Rectal smooth muscle tissue (tissue), 1 donor: ENCODE data around the gene CAB39L.
A peak's percentile ranks its signal among the peaks of the same experiment; 100 is the strongest.

Experiments
- H3K27ac ChIP-seq: one replicate; pipeline ENCODE4 v1.7.0; 2013; ENCODE audit warnings: low read depth, low read length, inconsistent platforms
- H3K27me3 ChIP-seq: one replicate; pipeline ENCODE4 v1.7.0; 2013; ENCODE audit warnings: low read length; ENCODE audit not compliant: control insufficient read depth, insufficient read depth
- H3K36me3 ChIP-seq: one replicate; pipeline ENCODE4 v1.7.0; 2013; ENCODE audit warnings: low read length; ENCODE audit not compliant: control insufficient read depth, insufficient read depth
- H3K4me1 ChIP-seq: one replicate; pipeline ENCODE4 v1.7.0; 2013; ENCODE audit warnings: low read length; ENCODE audit not compliant: control insufficient read depth, insufficient read depth
- H3K4me3 ChIP-seq: one replicate; pipeline ENCODE4 v1.7.0; 2013; ENCODE audit warnings: low read length
- H3K9ac ChIP-seq: one replicate; pipeline ENCODE4 v1.7.0; 2013; ENCODE audit warnings: low read length

The CAB39L gene

GRCh38 chr13:49374585-49375290 lies 69.1 kb downstream of the CAB39L start:
- no peaks in the 10 kb centered on the region for H3K36me3 ChIP-seq
- no peak overlapping the region for H3K9ac ChIP-seq
- H3K27me3 ChIP-seq: no peaks in the 10 kb centered on the region
- H3K4me3 ChIP-seq: no peak overlapping the region
- H3K27ac ChIP-seq: peak overlapping the region; percentile 38
- peaks cover 21% of the 10 kb centered on the region for H3K4me1 ChIP-seq

GRCh38 chr13:49373716-49374115 lies 70.1 kb downstream of the CAB39L start:
- peaks cover 21% of the 10 kb centered on the region for H3K4me1 ChIP-seq
- no peaks in the 10 kb centered on the region for H3K27me3 ChIP-seq
- no peak overlapping the region for H3K4me3 ChIP-seq
- no peak overlapping the region for H3K27ac ChIP-seq
- H3K9ac ChIP-seq: no peak overlapping the region
- no peaks in the 10 kb centered on the region for H3K36me3 ChIP-seq

GRCh38 chr13:49371943-49372613 lies 71.8 kb downstream of the CAB39L start:
- no peak overlapping the region for H3K4me3 ChIP-seq
- H3K4me1 ChIP-seq: peaks cover 21% of the 10 kb centered on the region
- H3K36me3 ChIP-seq: no peaks in the 10 kb centered on the region
- H3K27me3 ChIP-seq: no peaks in the 10 kb centered on the region
- H3K9ac ChIP-seq: no peak overlapping the region
- H3K27ac ChIP-seq: peak overlapping the region; percentile 40

- Histone ChIP-seq H3K36me3 (no peaks in the 10 kb centered on the region), H3K9ac (no peak overlapping the region), H3K27me3 (no peaks in the 10 kb centered on the region), H3K4me3 (no peak overlapping the region), H3K27ac (no peak overlapping the region), H3K4me1 (peaks cover 21% of the 10 kb centered on the region)
Observed at GRCh38 chr13:49370371-49370770, 73.5 kb downstream of the CAB39L start.

- no peaks in the 10 kb centered on the region for H3K36me3 ChIP-seq
- H3K9ac ChIP-seq: no peak overlapping the region
- no peak overlapping the region for H3K27ac ChIP-seq
- no peak overlapping the region for H3K4me3 ChIP-seq
- H3K4me1 ChIP-seq: peaks cover 21% of the 10 kb centered on the region
- no peaks in the 10 kb centered on the region for H3K27me3 ChIP-seq
Observed at GRCh38 chr13:49369866-49370265, 74.0 kb downstream of the CAB39L start.

GRCh38 chr13:49368688-49369087 lies 75.2 kb downstream of the CAB39L start:
- Histone ChIP-seq H3K4me3 (no peak overlapping the region), H3K36me3 (no peaks in the 10 kb centered on the region), H3K4me1 (peaks cover 15% of the 10 kb centered on the region), H3K27ac (no peak overlapping the region), H3K27me3 (no peaks in the 10 kb centered on the region), H3K9ac (no peak overlapping the region)

- no peaks in the 10 kb centered on the region for H3K27me3 ChIP-seq
- H3K4me3 ChIP-seq: no peak overlapping the region
- H3K27ac ChIP-seq: peak overlapping the region; percentile 37
- no peak overlapping the region for H3K9ac ChIP-seq
- no peaks in the 10 kb centered on the region for H3K36me3 ChIP-seq
- H3K4me1 ChIP-seq: peaks cover 12% of the 10 kb centered on the region
Observed at GRCh38 chr13:49367640-49368422, 76.0 kb downstream of the CAB39L start.

- Histone ChIP-seq H3K9ac (no peak overlapping the region), H3K36me3 (no peaks in the 10 kb centered on the region), H3K4me1 (peaks cover 7% of the 10 kb centered on the region), H3K4me3 (no peak overlapping the region), H3K27me3 (no peaks in the 10 kb centered on the region), H3K27ac (no peak overlapping the region)
Observed at GRCh38 chr13:49366841-49367240, 77.0 kb downstream of the CAB39L start.

GRCh38 chr13:49357694-49358093 lies 86.2 kb downstream of the CAB39L start:
- H3K27ac ChIP-seq: no peak overlapping the region
- H3K4me3 ChIP-seq: no peak overlapping the region
- H3K36me3 ChIP-seq: peaks cover 4% of the 10 kb centered on the region
- H3K9ac ChIP-seq: no peak overlapping the region
- H3K4me1 ChIP-seq: peaks cover 12% of the 10 kb centered on the region
- H3K27me3 ChIP-seq: no peaks in the 10 kb centered on the region

- H3K9ac ChIP-seq: no peak overlapping the region
- H3K27me3 ChIP-seq: no peaks in the 10 kb centered on the region
- H3K27ac ChIP-seq: peak overlapping the region; percentile 80
- peaks cover 16% of the 10 kb centered on the region for H3K4me1 ChIP-seq
- H3K4me3 ChIP-seq: no peak overlapping the region
- peaks cover 4% of the 10 kb centered on the region for H3K36me3 ChIP-seq
Observed at GRCh38 chr13:49356223-49356622, 87.6 kb downstream of the CAB39L start.

GRCh38 chr13:49354719-49355118 lies 89.1 kb downstream of the CAB39L start:
- Histone ChIP-seq H3K4me1 (peaks cover 19% of the 10 kb centered on the region), H3K27me3 (no peaks in the 10 kb centered on the region), H3K27ac (no peak overlapping the region)

GRCh38 chr13:49353908-49354307 lies 90.0 kb downstream of the CAB39L start:
- no peak overlapping the region for H3K27ac ChIP-seq
- peaks cover 15% of the 10 kb centered on the region for H3K4me1 ChIP-seq
- peaks cover 1% of the 10 kb centered on the region for H3K36me3 ChIP-seq
- H3K9ac ChIP-seq: no peak overlapping the region
- no peak overlapping the region for H3K4me3 ChIP-seq
- H3K27me3 ChIP-seq: no peaks in the 10 kb centered on the region

More at GRCh38 chr13:49354719-49355118, 89.1 kb downstream of the CAB39L start:
- H3K4me3 ChIP-seq: no peak overlapping the region
- H3K36me3 ChIP-seq: peaks cover 4% of the 10 kb centered on the region
- H3K9ac ChIP-seq: no peak overlapping the region
